Mammary epithelial cell (primary cell): ENCODE results near the gene TNPO2.

ENCODE experiments used
- EZH2 ChIP-seq: IDR thresholded peaks from 2 replicates; pipeline ENCODE4 v1.6.1; 2012; ENCODE audit warnings: low read length, inconsistent platforms, borderline replicate concordance
- TF ChIP-seq, protein P1 (sequence below), 2 donors: IDR thresholded peaks in 1 of 2; conservative IDR thresholded peaks in 1 of 2; 2 replicates each; pipeline ENCODE4 v1.5.1; 2011 to 2012; ENCODE audit warnings: inconsistent platforms in 2 of 2, low read length in 2 of 2, mild to moderate bottlenecking in 2 of 2, control low read depth in 1 of 2, low read depth in 1 of 2; ENCODE audit not compliant: insufficient read depth in 1 of 2; ENCODE audit errors: extremely low read depth in 1 of 2

DNA sequence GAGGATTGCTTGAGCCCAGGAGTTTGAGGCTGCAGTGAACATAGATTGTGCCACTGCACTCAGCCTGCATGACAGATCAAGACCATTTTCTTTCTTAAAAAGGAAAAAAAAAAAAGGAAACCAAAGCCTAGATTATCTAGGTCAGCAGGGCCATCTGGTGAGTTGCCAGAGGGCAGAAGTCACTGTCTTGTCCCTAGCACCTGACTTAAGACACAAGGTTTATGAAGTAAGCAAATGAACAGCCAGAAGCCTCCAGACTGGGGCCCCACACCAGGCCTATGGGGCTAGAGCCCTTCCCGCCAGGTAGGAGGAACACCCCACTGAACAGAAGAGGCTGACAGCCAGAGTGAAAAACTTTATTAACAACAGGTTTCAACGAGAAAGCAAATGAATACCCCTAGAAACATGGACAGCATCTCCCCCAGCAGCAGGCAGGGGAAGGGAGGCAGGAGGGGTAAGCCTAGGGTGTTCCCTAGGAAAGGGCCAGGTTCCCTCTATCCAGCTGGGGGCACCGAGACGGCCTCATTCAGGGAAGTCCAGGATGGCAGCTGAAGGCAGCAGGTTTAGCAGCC lies 55.9 kb downstream of the TNPO2 start:
- TF ChIP-seq EZH2, result no peak
- TF ChIP-seq, protein P1, sequence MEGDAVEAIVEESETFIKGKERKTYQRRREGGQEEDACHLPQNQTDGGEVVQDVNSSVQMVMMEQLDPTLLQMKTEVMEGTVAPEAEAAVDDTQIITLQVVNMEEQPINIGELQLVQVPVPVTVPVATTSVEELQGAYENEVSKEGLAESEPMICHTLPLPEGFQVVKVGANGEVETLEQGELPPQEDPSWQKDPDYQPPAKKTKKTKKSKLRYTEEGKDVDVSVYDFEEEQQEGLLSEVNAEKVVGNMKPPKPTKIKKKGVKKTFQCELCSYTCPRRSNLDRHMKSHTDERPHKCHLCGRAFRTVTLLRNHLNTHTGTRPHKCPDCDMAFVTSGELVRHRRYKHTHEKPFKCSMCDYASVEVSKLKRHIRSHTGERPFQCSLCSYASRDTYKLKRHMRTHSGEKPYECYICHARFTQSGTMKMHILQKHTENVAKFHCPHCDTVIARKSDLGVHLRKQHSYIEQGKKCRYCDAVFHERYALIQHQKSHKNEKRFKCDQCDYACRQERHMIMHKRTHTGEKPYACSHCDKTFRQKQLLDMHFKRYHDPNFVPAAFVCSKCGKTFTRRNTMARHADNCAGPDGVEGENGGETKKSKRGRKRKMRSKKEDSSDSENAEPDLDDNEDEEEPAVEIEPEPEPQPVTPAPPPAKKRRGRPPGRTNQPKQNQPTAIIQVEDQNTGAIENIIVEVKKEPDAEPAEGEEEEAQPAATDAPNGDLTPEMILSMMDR (conservative IDR thresholded peaks at IDR 0.05 in 1 of 2, IDR thresholded peaks at IDR 0.05 in 1 of 2; ENCODE audit: extremely low read depth in 1 of 2, insufficient read depth in 1 of 2, low read depth in 1 of 2, low read length in 2 of 2), result no peak
